ENCODE results near the gene FAM161B. TPM values are rescaled to one million over a fixed set of nuclear protein-coding genes. Genes with fewer than 3 reads are reported as not detected.

FAM161B gene
- total and polyA plus RNA-seq, 2 of the 8 experiments (the other 6 are each of a cell fraction or from before 2014, with no cell fraction given): 0.14 to 0.32 TPM

DNA sequence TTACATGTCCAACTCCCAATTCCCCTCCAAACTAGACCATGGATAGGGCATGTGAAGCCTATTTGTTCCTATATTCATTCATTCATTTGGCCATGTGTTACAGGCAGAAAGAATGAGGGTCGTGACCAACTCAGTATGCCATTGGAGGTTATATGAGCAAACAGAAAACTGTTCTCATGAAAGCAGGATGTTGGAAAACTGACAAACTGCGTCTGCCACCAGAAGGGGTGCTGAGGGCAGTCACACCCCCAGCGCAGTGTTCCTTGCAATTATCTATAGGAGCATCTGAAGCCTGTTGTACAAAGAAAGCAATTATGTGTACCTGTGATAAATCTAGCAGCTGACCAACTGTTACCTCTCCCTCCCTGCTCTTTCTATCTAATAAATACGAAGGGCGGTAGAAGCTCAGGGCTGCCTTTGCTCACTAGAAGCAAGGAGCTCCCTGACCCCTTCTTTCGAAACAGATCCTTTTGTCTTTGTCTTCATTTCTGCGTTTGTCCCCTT lies 48.1 kb upstream of the FAM161B start:
- no peaks in the 10 kb centered on the region for H3K4me1 ChIP-seq (replicated peaks in 1 of 4; ENCODE audit: control insufficient read depth in 3 of 4, insufficient read depth in 4 of 4, low read length in 3 of 4)
- H2BK12ac ChIP-seq (ENCODE audit: low read depth, low read length): no peak overlapping the region
- H3K4me3 ChIP-seq (ENCODE audit: extremely low read depth in 1 of 4, insufficient read depth in 2 of 4, low read depth in 3 of 4, low read length in 4 of 4): no peak overlapping the region
- no peak overlapping the region for H2AK5ac ChIP-seq (ENCODE audit: low read depth, low read length)
- no peaks in the 10 kb centered on the region for H3K27me3 ChIP-seq (replicated peaks in 1 of 4; ENCODE audit: control insufficient read depth in 3 of 4, extremely low read depth in 1 of 4, insufficient read depth in 3 of 4, low read length in 3 of 4)
- H3K27ac ChIP-seq (ENCODE audit: low read depth, low read length): no peak overlapping the region
- FAIRE-seq: no peak
- no peaks in the 10 kb centered on the region for H3K36me3 ChIP-seq (ENCODE audit: control insufficient read depth in 2 of 4, insufficient read depth in 4 of 4, low read length in 3 of 4)
- H4K20me1 ChIP-seq (replicated peaks in 1 of 2; ENCODE audit: control insufficient read depth in 1 of 2, insufficient read depth in 2 of 2, low read length in 2 of 2): no peaks in the 10 kb centered on the region
- H2BK20ac ChIP-seq (ENCODE audit: low read length): no peak overlapping the region
- H4K5ac ChIP-seq (ENCODE audit: insufficient read length, low read depth, low read length): no peak overlapping the region
- H4K91ac ChIP-seq (replicated peaks; ENCODE audit: insufficient read length, low read length): no peak overlapping the region
- no peak overlapping the region for H3K18ac ChIP-seq (ENCODE audit: extremely low read depth, low read length)
- no peak overlapping the region for H3K4ac ChIP-seq (replicated peaks; ENCODE audit: insufficient read length, low read depth, low read length)
- no peak overlapping the region for H3K56ac ChIP-seq (replicated peaks; ENCODE audit: insufficient read length, low read depth, low read length)
- H3K4me2 ChIP-seq (ENCODE audit: insufficient read depth in 1 of 2, low read depth in 2 of 2, low read length in 2 of 2): no peak overlapping the region
- no peak overlapping the region for H3K23ac ChIP-seq (ENCODE audit: insufficient read length)
- no peak overlapping the region for H3K9ac ChIP-seq (replicated peaks in 1 of 4; ENCODE audit: extremely low read depth in 1 of 4, low read depth in 3 of 4, low read length in 3 of 4)
- no peaks in the 10 kb centered on the region for H3K79me2 ChIP-seq (ENCODE audit: control insufficient read depth in 1 of 2, insufficient read depth in 2 of 2, low read length in 2 of 2)
- no peak overlapping the region for H2BK120ac ChIP-seq (replicated peaks; ENCODE audit: low read depth, low read length)
- H2BK15ac ChIP-seq (ENCODE audit: low read length): no peak overlapping the region
- H2AFZ ChIP-seq (ENCODE audit: low read length): no peak overlapping the region
- H2BK5ac ChIP-seq (ENCODE audit: low read depth, low read length): no peak overlapping the region
- H3K14ac ChIP-seq (ENCODE audit: insufficient read length): no peak overlapping the region
- no peaks in the 10 kb centered on the region for H3K23me2 ChIP-seq (ENCODE audit: low read depth, low read length)
- ChIA-PET CTCF (ENCODE audit: partially characterized antibody) (no interaction called here), POLR2A (ENCODE audit: partially characterized antibody) (no interaction called here)
- no peaks in the 10 kb centered on the region for H3K9me3 ChIP-seq (ENCODE audit: insufficient read depth in 2 of 2, low read depth in 1 of 2, low read length in 1 of 2)
- DNase-seq (ENCODE audit: low read depth in 1 of 2, low spot score in 2 of 2): no peak
- H4K8ac ChIP-seq (ENCODE audit: extremely low read depth, insufficient read depth, low read length): no peak overlapping the region
- no peaks in the 10 kb centered on the region for H3K79me1 ChIP-seq (ENCODE audit: low read depth, low read length)
- 93% methylated on average over 7 of the region's 7 CpGs; no CpG with 5 or more reads in 1 of the 2 experiments for WGBS, 2 experiments (ENCODE audit: extremely low coverage in 1 of 2, insufficient coverage in 1 of 2, insufficient read length in 1 of 2, insufficient replicate concordance in 2 of 2, low coverage in 1 of 2, low lambda C conversion rate in 2 of 2, missing lambda C conversion rate in 1 of 2)
